Panc1 (cell line): ENCODE data around the gene MEIOB. TPM values are rescaled to one million over a fixed set of nuclear protein-coding genes. Genes with fewer than 3 reads are reported as not detected.

Experiments used
- ATAC-seq: fragments of 200-7000 bp; cut with Tn5 transposase; 2 replicates; pipeline ENCODE4 v1.9.1; 2020; ENCODE audit warnings: mild to moderate bottlenecking, moderate library complexity
- BruUV-seq: library from RNA; stranded (reverse); fragments of 400-500 nt; replicated peaks from 2 replicates; lab custom pipeline; 2021; lab: Mats Ljungman, UMichigan
- CTCF ChIA-PET: fragments of 300-600 bp; sonication (Branson Sonifier 250); formaldehyde crosslinking; loops from one replicate; lab custom pipeline; 2022; ENCODE audit warnings: antibody characterized with exemption; lab: Charles Lee
- POLR2A ChIA-PET: fragments of 300-600 bp; sonication (Branson Sonifier 250); formaldehyde crosslinking; loops from one replicate; lab custom pipeline; 2022; ENCODE audit warnings: antibody characterized with exemption; lab: Charles Lee
- DNase-seq: peaks from one replicate; pipeline ENCODE4 v3.0.0-alpha.2; 2010; ENCODE audit warnings: low read depth, low spot score
- H3K27ac ChIP-seq: 2 replicates; pipeline ENCODE4 v1.5.1; 2011; ENCODE audit warnings: mild to moderate bottlenecking, low read length, inconsistent platforms
- H3K27me3 ChIP-seq: fragments of 200-500 bp; sonication (Bioruptor generic); 2 replicates; pipeline ENCODE4 v1.6.0; 2014; ENCODE audit warnings: low read length, inconsistent platforms; ENCODE audit not compliant: control insufficient read depth, insufficient read depth
- H3K36me3 ChIP-seq: fragments of 200-500 bp; sonication (Bioruptor generic); 2 replicates; pipeline ENCODE4 v1.5.1; 2014; ENCODE audit warnings: inconsistent platforms, mild to moderate bottlenecking, low read length, moderate library complexity; ENCODE audit not compliant: control insufficient read depth, insufficient read depth
- H3K4me1 ChIP-seq: 2 replicates; pipeline ENCODE4 v1.5.1; 2011; ENCODE audit warnings: inconsistent platforms, mild to moderate bottlenecking, low read length, moderate library complexity; ENCODE audit not compliant: control insufficient read depth, insufficient read depth
- H3K4me3 ChIP-seq, 2 experiments: 2 replicates each; pipeline ENCODE4 v1.5.1; 2011 to 2012; ENCODE audit warnings: low read depth in 2 of 2, low read length in 2 of 2, mild to moderate bottlenecking in 2 of 2, inconsistent platforms in 1 of 2, moderate library complexity in 1 of 2
- H3K9me3 ChIP-seq: fragments of 200-500 bp; sonication (Bioruptor generic); 2 replicates; pipeline ENCODE4 v1.5.1; 2014; ENCODE audit warnings: low read depth, mild to moderate bottlenecking, inconsistent platforms, low read length, moderate library complexity; ENCODE audit not compliant: control insufficient read depth, insufficient read depth
- POLR2AphosphoS5 ChIP-seq: IDR thresholded peaks from 2 replicates; pipeline ENCODE4 v1.6.1; 2012; ENCODE audit warnings: mild to moderate bottlenecking, low read depth, low read length, moderate library complexity
- SIN3A ChIP-seq: IDR thresholded peaks from 2 replicates; pipeline ENCODE4 v1.6.1; 2012; ENCODE audit warnings: low read depth, mild to moderate bottlenecking, low read length, moderate library complexity, borderline replicate concordance; ENCODE audit not compliant: insufficient read depth
- TCF7L2 ChIP-seq: IDR thresholded peaks from 2 replicates; pipeline ENCODE4 v1.6.1; 2011; ENCODE audit warnings: mild to moderate bottlenecking, low read depth, low read length, inconsistent platforms
- in situ Hi-C: cut with HindIII; loops from 2 replicates; pipeline ENCODE4 v1.10.0; 2016; ENCODE audit warnings: low sequenced_read_pairs, low pct_unique_long_range_greater_than_20kb
- intact Hi-C: fragments of 100-400 bp; cut with micrococcal nuclease; formaldehyde crosslinking; loops from one replicate; pipeline ENCODE4 v1.10.0; 2022; ENCODE audit not compliant: unreplicated experiment
- total RNA-seq: library from RNA; stranded (reverse); gene quantifications from one replicate; pipeline ENCODE4 v1.2.1, GENCODE V29; 2021; ENCODE audit not compliant: unreplicated experiment
- TF ChIP-seq, protein P1 (sequence below), 2 experiments: IDR thresholded peaks; 2 replicates each; pipeline ENCODE4 v1.6.1; 2011 to 2012; ENCODE audit warnings: low read depth in 2 of 2, control low read depth in 1 of 2, low read length in 1 of 2, mild to moderate bottlenecking in 1 of 2, moderate library complexity in 1 of 2; ENCODE audit not compliant: insufficient read depth in 1 of 2
- TF ChIP-seq, protein P2 (sequence below): fragments of 450-650 bp; IDR thresholded peaks from 2 replicates; pipeline ENCODE4 v1.5.1; 2017; ENCODE audit warnings: mild to moderate bottlenecking

The MEIOB gene
- total RNA-seq, 1 experiment from 2014 or later: not detected

DNA sequence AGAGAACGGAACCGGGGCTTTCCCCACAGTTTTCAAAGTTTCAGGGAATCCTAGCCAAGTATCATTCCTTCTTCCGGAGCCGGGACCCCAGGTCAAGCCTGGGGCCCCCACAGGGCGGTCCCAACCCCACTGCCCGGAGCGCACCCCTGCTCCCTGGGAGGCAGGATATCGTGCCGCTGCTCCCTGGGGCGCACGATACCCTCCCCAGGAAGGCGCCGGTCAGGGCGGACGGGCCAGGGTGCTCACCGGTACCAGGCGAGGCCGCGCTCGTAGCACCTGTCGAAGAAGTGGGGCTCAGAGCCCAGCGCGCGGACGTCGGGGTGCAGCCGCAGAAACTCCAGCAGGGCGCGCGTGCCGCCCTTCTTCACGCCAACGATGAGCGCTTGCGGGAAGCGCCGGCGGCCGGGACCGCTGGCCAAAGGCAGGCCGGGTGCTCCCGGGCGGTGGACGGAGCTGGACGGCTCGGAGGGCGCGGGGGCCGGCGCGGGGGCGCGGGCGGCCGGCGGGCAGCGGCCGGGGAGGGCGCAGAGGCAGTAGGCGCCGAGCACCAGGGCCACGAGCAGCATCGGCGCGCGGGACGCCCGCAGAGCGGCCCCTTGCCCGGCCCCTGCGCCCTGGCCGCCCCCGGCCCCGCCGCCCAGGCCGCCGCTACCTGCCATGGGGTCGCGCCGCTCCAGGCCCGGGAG lies 45.8 kb upstream of the MEIOB start:
- H3K36me3 ChIP-seq: no peaks in the 10 kb centered on the region
- BruUV-seq: no TSS peak
- intact Hi-C loops: no loop called here
- in situ Hi-C loops: no loop called here
- POLR2A ChIA-PET: no interaction called here
- H3K27ac ChIP-seq: no peak overlapping the region
- TF ChIP-seq POLR2AphosphoS5 (no peak), SIN3A (no peak)
- ATAC-seq (peak; percentile 24; the same call in 1 of the 2 replicates), DNase-seq (no peak)
- H3K4me1 ChIP-seq: peaks cover 24% of the 10 kb centered on the region
- no peaks in the 10 kb centered on the region for H3K9me3 ChIP-seq
- CTCF ChIA-PET: no interaction called here
- H3K4me3 ChIP-seq: peak overlapping the region; percentile 27 to 32
- peaks cover 2% of the 10 kb centered on the region; the same call in 1 of the 2 replicates for H3K27me3 ChIP-seq

DNA sequence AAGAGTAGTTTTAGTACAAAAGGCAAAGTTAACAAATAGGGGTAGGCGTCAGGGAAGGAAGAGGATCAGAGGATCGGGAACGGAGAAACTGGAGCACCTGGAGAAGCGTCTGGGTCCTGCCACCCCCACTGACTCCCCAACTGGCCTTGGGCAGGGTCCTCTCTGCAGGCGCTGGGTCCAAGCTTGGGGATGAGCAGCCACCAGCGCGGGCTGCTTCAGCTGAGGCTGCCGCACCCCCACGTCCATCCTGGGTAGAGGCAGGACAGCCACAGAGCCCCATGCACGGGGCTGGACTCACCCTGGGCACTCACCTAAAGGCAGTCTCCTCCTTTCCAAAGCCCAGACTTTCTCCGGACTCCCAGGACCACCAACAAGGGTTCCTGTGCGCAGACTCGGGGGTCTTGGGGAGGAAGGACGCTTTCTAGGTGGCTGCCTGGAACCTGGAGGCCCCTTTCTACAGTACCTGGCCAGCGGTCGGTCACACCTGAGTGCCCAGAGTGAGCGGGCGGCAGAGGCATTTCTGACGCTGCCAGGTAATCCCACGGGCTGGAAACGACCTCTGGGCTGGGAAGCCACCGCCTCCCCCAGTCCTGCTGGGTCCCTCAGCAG lies 45.2 kb upstream of the MEIOB start:
- DNase-seq (no peak), ATAC-seq (no peak)
- H3K9me3 ChIP-seq: no peaks in the 10 kb centered on the region
- peaks cover 2% of the 10 kb centered on the region; the same call in 1 of the 2 replicates for H3K27me3 ChIP-seq
- in situ Hi-C loops (no loop called here), intact Hi-C loops (no loop called here)
- ChIA-PET CTCF (no interaction called here), POLR2A (no interaction called here)
- H3K4me3 ChIP-seq: peak overlapping the region; percentile 27 to 32
- no peak overlapping the region for H3K27ac ChIP-seq
- peaks cover 24% of the 10 kb centered on the region for H3K4me1 ChIP-seq
- no peaks in the 10 kb centered on the region for H3K36me3 ChIP-seq
- BruUV-seq: no TSS peak
- TF ChIP-seq, protein P1, sequence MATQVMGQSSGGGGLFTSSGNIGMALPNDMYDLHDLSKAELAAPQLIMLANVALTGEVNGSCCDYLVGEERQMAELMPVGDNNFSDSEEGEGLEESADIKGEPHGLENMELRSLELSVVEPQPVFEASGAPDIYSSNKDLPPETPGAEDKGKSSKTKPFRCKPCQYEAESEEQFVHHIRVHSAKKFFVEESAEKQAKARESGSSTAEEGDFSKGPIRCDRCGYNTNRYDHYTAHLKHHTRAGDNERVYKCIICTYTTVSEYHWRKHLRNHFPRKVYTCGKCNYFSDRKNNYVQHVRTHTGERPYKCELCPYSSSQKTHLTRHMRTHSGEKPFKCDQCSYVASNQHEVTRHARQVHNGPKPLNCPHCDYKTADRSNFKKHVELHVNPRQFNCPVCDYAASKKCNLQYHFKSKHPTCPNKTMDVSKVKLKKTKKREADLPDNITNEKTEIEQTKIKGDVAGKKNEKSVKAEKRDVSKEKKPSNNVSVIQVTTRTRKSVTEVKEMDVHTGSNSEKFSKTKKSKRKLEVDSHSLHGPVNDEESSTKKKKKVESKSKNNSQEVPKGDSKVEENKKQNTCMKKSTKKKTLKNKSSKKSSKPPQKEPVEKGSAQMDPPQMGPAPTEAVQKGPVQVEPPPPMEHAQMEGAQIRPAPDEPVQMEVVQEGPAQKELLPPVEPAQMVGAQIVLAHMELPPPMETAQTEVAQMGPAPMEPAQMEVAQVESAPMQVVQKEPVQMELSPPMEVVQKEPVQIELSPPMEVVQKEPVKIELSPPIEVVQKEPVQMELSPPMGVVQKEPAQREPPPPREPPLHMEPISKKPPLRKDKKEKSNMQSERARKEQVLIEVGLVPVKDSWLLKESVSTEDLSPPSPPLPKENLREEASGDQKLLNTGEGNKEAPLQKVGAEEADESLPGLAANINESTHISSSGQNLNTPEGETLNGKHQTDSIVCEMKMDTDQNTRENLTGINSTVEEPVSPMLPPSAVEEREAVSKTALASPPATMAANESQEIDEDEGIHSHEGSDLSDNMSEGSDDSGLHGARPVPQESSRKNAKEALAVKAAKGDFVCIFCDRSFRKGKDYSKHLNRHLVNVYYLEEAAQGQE (IDR thresholded peaks at IDR 0.05; ENCODE audit: insufficient read depth in 1 of 2, low read depth in 2 of 2, low read length in 1 of 2): no peak
- TF ChIP-seq TCF7L2 (no peak), SIN3A (no peak), POLR2AphosphoS5 (no peak)
- TF ChIP-seq, protein P2, sequence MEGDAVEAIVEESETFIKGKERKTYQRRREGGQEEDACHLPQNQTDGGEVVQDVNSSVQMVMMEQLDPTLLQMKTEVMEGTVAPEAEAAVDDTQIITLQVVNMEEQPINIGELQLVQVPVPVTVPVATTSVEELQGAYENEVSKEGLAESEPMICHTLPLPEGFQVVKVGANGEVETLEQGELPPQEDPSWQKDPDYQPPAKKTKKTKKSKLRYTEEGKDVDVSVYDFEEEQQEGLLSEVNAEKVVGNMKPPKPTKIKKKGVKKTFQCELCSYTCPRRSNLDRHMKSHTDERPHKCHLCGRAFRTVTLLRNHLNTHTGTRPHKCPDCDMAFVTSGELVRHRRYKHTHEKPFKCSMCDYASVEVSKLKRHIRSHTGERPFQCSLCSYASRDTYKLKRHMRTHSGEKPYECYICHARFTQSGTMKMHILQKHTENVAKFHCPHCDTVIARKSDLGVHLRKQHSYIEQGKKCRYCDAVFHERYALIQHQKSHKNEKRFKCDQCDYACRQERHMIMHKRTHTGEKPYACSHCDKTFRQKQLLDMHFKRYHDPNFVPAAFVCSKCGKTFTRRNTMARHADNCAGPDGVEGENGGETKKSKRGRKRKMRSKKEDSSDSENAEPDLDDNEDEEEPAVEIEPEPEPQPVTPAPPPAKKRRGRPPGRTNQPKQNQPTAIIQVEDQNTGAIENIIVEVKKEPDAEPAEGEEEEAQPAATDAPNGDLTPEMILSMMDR: no peak

DNA sequence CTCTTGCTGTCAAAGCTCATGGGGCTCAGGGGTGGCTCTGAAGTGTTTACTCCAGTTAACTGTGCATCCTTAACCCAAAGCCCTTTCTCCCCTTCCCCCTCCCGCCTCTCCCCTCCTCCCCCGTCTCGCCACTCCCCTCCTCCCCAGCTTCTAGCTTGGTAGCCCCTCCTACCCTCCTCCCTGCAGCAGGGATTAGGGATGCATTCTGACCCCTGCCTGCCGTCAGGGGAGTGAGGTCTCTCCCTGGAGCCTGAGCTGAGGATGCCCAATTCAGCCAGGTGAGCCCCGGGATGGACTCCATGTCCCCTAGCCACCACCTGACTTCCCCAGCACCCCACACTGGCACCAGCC lies 44.7 kb upstream of the MEIOB start:
- ChIA-PET POLR2A (interaction anchor here (0.6 kb wide), 1 partner anchor 17 kb away, joined by 12 read pairs; no protein-coding TSS in a partner anchor), CTCF (no interaction called here)
- Histone ChIP-seq H3K27me3 (peaks cover 2% of the 10 kb centered on the region; the same call in 1 of the 2 replicates), H3K36me3 (no peaks in the 10 kb centered on the region), H3K27ac (no peak overlapping the region), H3K4me1 (peaks cover 24% of the 10 kb centered on the region), H3K4me3 (no peak overlapping the region; a peak in 1 of 4 replicates), H3K9me3 (no peaks in the 10 kb centered on the region)
- no peak for ATAC-seq
- DNase-seq: no peak
- intact Hi-C loops: no loop called here
- in situ Hi-C loops: no loop called here
- BruUV-seq: no TSS peak
- TF ChIP-seq POLR2AphosphoS5 (no peak), TCF7L2 (no peak), SIN3A (no peak)
- TF ChIP-seq, protein P2: no peak
- TF ChIP-seq, protein P1 (IDR thresholded peaks at IDR 0.05; ENCODE audit: insufficient read depth in 1 of 2, low read depth in 2 of 2, low read length in 1 of 2): no peak
